HepG2 (cell line): Measurements from ENCODE around the gene FAM156A. TPM values are rescaled to one million over a fixed set of nuclear protein-coding genes. Genes with fewer than 3 reads are reported as not detected.

ENCODE experiments used
- CEBPB ChIP-seq: IDR thresholded peaks from 2 replicates; pipeline ENCODE4 v1.6.1; 2011; ENCODE audit warnings: low read depth, low read length, improper control_type of control experiment, borderline replicate concordance
- HOXA5 ChIP-seq: sonication (generic); formaldehyde crosslinking; IDR thresholded peaks from 2 replicates; pipeline ENCODE4 v1.4.0; 2020; ENCODE audit warnings: missing genetic modification reagents
- IRX3 ChIP-seq: sonication (generic); formaldehyde crosslinking; IDR thresholded peaks from 2 replicates; pipeline ENCODE4 v1.8.1; 2023; ENCODE audit warnings: mild to moderate bottlenecking, low read depth, missing genetic modification reagents, borderline replicate concordance
- KMT2B ChIP-seq: IDR thresholded peaks from 2 replicates; pipeline ENCODE4 v1.6.1; 2016; ENCODE audit warnings: missing genetic modification reagents, missing compliant biosample characterization
- MTA3 ChIP-seq: sonication (generic); formaldehyde crosslinking; IDR thresholded peaks from 2 replicates; pipeline ENCODE4 v1.4.0; 2020; ENCODE audit warnings: missing genetic modification reagents
- NFYC ChIP-seq: IDR thresholded peaks from 2 replicates; pipeline ENCODE4 v1.6.1; 2016; ENCODE audit warnings: missing genetic modification reagents, missing compliant biosample characterization
- TARDBP ChIP-seq: sonication (generic); formaldehyde crosslinking; IDR thresholded peaks from 2 replicates; pipeline ENCODE4 v1.8.0; 2022; ENCODE audit warnings: mild to moderate bottlenecking, missing genetic modification reagents
- TBX2 ChIP-seq: sonication (generic); formaldehyde crosslinking; IDR thresholded peaks from 2 replicates; pipeline ENCODE4 v1.5.0; 2020; ENCODE audit warnings: missing genetic modification reagents, mild to moderate bottlenecking, borderline replicate concordance
- TP53 ChIP-seq: sonication (generic); formaldehyde crosslinking; conservative IDR thresholded peaks from 2 replicates; pipeline ENCODE4 v1.4.0; 2020; ENCODE audit warnings: missing genetic modification reagents
- ZBTB3 ChIP-seq: sonication (generic); formaldehyde crosslinking; IDR thresholded peaks from 2 replicates; pipeline ENCODE4 v1.4.0; 2020; ENCODE audit warnings: low read depth, mild to moderate bottlenecking, moderate library complexity, missing genetic modification reagents, borderline replicate concordance
- ZFAT ChIP-seq: sonication (generic); formaldehyde crosslinking; conservative IDR thresholded peaks from 2 replicates; pipeline ENCODE4 v1.8.1; 2023; ENCODE audit warnings: missing genetic modification reagents, inconsistent platforms
- ZMYM4 ChIP-seq: sonication (generic); formaldehyde crosslinking; IDR thresholded peaks from 2 replicates; pipeline ENCODE4 v1.8.1; 2023; ENCODE audit warnings: mild to moderate bottlenecking, missing genetic modification reagents
- ZNF615 ChIP-seq: sonication (generic); formaldehyde crosslinking; IDR thresholded peaks from 2 replicates; pipeline ENCODE4 v1.5.0; 2020; ENCODE audit warnings: mild to moderate bottlenecking, missing genetic modification reagents, borderline replicate concordance
- polyA plus RNA-seq, 8 experiments: library from polyadenylated mRNA; depleted of rRNA in 3 of 8; stranded (reverse) in 7 of 8; unstranded in 1 of 8; fragments of >200 nt; fragmentation: Illumina TruSeq in 4 of 8; extraction: Trizol in 4 of 8; gene quantifications; 2 replicates each; pipeline versions ENCODE4 v1.2.1 to v1.2.3, GENCODE V29; 2011 to 2016; ENCODE audit warnings: low read depth in 4 of 8, missing spikeins in 1 of 8, mixed read lengths in 1 of 8; ENCODE audit not compliant: insufficient read depth in 1 of 8
- total RNA-seq, 5 experiments: library from RNA; depleted of rRNA; stranded (reverse); fragments of >200 nt; fragmentation: Illumina TruSeq; extraction: Trizol; gene quantifications; 2 replicates each; pipeline ENCODE4 v1.2.3, GENCODE V29; 2016; ENCODE audit warnings: low read depth in 1 of 5
- TF ChIP-seq, protein P1 (sequence below): sonication (generic); formaldehyde crosslinking; conservative IDR thresholded peaks from 2 replicates; pipeline ENCODE4 v1.8.1; 2023; ENCODE audit warnings: missing genetic modification reagents
- TF ChIP-seq, protein P2 (sequence below): IDR thresholded peaks from 2 replicates; pipeline ENCODE4 v1.4.0; 2020; ENCODE audit warnings: mild to moderate bottlenecking, missing genetic modification reagents
- TF ChIP-seq, protein P3 (sequence below): sonication (generic); formaldehyde crosslinking; IDR thresholded peaks from 2 replicates; pipeline ENCODE4 v1.8.0; 2022; ENCODE audit warnings: missing genetic modification reagents, mild to moderate bottlenecking, inconsistent platforms, borderline replicate concordance
- TF ChIP-seq, protein P4 (sequence below), 2 experiments: sonication (generic) in 1 of 2; formaldehyde crosslinking in 1 of 2; IDR thresholded peaks; 2 replicates each; pipeline versions ENCODE4 v1.4.0 to v1.6.1; 2016 to 2020; ENCODE audit warnings: borderline replicate concordance in 1 of 2, low read depth in 1 of 2, mild to moderate bottlenecking in 1 of 2, missing genetic modification reagents in 1 of 2

Gene FAM156A
- total and polyA plus RNA-seq, 2 of the 13 experiments (the other 11 are each of a cell fraction or from before 2014, with no cell fraction given): 15.4 to 53.8 TPM

DNA sequence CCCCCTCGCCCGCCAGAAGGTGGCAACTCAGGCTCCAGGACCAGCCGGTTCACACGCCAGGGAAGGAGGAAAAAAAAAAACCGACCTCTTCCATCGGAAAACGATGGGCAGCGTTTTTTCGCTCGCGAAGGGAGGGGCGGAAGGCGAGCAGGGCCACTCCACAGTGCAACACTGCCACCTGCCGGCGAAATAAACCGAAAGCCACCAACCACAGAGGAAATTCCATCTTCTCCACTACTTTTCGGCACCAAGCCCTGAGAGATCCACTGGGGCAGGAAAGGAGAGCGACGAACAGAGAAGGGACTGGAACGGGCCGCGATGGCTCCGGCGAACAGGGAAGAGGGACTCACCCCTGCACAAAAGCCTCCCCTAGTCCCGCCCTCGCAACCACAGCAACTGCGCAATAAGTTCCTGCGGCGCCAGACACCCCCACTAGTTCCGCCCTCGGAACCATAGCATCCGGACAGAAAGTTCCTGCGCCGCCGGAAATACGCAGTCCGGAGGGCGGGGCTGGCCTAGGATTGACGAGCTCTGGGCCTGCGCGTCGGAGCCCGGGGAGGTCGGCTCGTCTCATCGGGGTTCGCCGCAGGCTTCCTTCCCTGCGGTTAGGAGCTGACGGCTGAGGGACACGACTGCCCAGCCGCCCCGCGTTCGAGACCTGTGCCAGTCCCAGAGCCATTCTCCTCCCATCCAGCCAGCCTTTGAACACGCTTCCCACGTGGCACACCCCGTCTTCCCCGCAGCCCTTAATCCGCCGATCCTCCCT lies 23.4 kb downstream of the FAM156A start (continued):
- TF ChIP-seq, protein P1, sequence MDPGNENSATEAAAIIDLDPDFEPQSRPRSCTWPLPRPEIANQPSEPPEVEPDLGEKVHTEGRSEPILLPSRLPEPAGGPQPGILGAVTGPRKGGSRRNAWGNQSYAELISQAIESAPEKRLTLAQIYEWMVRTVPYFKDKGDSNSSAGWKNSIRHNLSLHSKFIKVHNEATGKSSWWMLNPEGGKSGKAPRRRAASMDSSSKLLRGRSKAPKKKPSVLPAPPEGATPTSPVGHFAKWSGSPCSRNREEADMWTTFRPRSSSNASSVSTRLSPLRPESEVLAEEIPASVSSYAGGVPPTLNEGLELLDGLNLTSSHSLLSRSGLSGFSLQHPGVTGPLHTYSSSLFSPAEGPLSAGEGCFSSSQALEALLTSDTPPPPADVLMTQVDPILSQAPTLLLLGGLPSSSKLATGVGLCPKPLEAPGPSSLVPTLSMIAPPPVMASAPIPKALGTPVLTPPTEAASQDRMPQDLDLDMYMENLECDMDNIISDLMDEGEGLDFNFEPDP: no peak
- TF ChIP-seq KMT2B (CRISPR knock-in tag): 0 out of 2 replicates have a peak, but pooled peaks have one; percentile 66
- TF ChIP-seq ZNF615: 0 out of 2 replicates have a peak, but pooled peaks have one; percentile 31
- TF ChIP-seq NFYC (CRISPR knock-in tag): no peak
- TF ChIP-seq HOXA5 (CRISPR knock-in tag): peak; percentile 43; the same call in 1 of the 2 replicates
- TF ChIP-seq MTA3 (CRISPR knock-in tag): no peak
- TF ChIP-seq IRX3: 0 out of 2 replicates have a peak, but pooled peaks have one; percentile 7
- TF ChIP-seq CEBPB: peak; percentile 54; the same call in 1 of the 2 replicates
- TF ChIP-seq TARDBP (CRISPR knock-in tag): peak; percentile 49; the same call in 1 of the 2 replicates
- TF ChIP-seq, protein P2, sequence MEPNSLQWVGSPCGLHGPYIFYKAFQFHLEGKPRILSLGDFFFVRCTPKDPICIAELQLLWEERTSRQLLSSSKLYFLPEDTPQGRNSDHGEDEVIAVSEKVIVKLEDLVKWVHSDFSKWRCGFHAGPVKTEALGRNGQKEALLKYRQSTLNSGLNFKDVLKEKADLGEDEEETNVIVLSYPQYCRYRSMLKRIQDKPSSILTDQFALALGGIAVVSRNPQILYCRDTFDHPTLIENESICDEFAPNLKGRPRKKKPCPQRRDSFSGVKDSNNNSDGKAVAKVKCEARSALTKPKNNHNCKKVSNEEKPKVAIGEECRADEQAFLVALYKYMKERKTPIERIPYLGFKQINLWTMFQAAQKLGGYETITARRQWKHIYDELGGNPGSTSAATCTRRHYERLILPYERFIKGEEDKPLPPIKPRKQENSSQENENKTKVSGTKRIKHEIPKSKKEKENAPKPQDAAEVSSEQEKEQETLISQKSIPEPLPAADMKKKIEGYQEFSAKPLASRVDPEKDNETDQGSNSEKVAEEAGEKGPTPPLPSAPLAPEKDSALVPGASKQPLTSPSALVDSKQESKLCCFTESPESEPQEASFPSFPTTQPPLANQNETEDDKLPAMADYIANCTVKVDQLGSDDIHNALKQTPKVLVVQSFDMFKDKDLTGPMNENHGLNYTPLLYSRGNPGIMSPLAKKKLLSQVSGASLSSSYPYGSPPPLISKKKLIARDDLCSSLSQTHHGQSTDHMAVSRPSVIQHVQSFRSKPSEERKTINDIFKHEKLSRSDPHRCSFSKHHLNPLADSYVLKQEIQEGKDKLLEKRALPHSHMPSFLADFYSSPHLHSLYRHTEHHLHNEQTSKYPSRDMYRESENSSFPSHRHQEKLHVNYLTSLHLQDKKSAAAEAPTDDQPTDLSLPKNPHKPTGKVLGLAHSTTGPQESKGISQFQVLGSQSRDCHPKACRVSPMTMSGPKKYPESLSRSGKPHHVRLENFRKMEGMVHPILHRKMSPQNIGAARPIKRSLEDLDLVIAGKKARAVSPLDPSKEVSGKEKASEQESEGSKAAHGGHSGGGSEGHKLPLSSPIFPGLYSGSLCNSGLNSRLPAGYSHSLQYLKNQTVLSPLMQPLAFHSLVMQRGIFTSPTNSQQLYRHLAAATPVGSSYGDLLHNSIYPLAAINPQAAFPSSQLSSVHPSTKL (CRISPR knock-in tag): peak; percentile 63
- TF ChIP-seq, protein P3, sequence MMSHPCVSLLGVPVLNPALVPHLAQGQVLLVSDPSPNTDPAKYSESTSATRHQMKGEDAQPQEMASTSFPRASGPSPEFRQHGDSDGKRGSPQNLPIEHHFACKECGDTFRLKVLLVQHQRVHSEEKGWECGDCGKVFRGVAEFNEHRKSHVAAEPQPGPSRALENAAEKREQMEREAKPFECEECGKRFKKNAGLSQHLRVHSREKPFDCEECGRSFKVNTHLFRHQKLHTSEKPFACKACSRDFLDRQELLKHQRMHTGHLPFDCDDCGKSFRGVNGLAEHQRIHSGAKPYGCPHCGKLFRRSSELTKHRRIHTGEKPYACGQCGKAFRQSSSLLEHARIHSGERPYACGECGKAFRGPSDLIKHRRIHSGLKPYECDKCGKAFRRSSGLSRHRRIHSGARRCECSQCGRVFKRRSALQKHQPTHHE (CRISPR knock-in tag): peak; percentile 66; the same call in 1 of the 2 replicates
- no peak for TF ChIP-seq TP53 (CRISPR knock-in tag)
- TF ChIP-seq, protein P4, sequence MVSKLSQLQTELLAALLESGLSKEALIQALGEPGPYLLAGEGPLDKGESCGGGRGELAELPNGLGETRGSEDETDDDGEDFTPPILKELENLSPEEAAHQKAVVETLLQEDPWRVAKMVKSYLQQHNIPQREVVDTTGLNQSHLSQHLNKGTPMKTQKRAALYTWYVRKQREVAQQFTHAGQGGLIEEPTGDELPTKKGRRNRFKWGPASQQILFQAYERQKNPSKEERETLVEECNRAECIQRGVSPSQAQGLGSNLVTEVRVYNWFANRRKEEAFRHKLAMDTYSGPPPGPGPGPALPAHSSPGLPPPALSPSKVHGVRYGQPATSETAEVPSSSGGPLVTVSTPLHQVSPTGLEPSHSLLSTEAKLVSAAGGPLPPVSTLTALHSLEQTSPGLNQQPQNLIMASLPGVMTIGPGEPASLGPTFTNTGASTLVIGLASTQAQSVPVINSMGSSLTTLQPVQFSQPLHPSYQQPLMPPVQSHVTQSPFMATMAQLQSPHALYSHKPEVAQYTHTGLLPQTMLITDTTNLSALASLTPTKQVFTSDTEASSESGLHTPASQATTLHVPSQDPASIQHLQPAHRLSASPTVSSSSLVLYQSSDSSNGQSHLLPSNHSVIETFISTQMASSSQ (IDR thresholded peaks at IDR 0.05; ENCODE audit: low read depth): 0 out of 2 replicates have a peak, but pooled peaks have one; percentile 24
- TF ChIP-seq, protein P4 (CRISPR knock-in tag; IDR thresholded peaks at IDR 0.05; ENCODE audit: borderline replicate concordance): peak; percentile 28; the same call in 1 of the 2 replicates
- 0 out of 2 replicates have a peak, but pooled peaks have one; percentile 59 for TF ChIP-seq ZBTB3 (CRISPR knock-in tag)
- TF ChIP-seq ZFAT: no peak
- peak; percentile 93 for TF ChIP-seq TBX2
- peak; percentile 49 for TF ChIP-seq ZMYM4 (CRISPR knock-in tag)
